Upper lobe of left lung (tissue), 4 donors: ENCODE data around the gene TM4SF20.

Source experiments
- CTCF ChIP-seq, 6 experiments: fragments of 450-650 bp in 4 of 6; fragments of 200-600 bp in 2 of 6; sonication (generic) in 2 of 6; IDR thresholded peaks; one replicate each; pipeline ENCODE4 v1.5.1; 2016 to 2019; ENCODE audit warnings: antibody characterized with exemption in 6 of 6
- POLR2A ChIP-seq, 4 donors: fragments of 450-650 bp; IDR thresholded peaks; one replicate each; pipeline ENCODE4 v1.5.1; 2016 to 2017; ENCODE audit warnings: antibody characterized with exemption in 4 of 4, mild to moderate bottlenecking in 2 of 4
- POLR2AphosphoS5 ChIP-seq, 2 donors: sonication (generic); formaldehyde crosslinking; IDR thresholded peaks; one replicate each; pipeline ENCODE4 v1.5.1; 2017; ENCODE audit warnings: antibody characterized with exemption in 2 of 2

- TF ChIP-seq CTCF (IDR thresholded peaks at IDR 0.05) (peak in 2 of 6 experiments; percentile 10 to 22), POLR2A (IDR thresholded peaks at IDR 0.05) (no peak), POLR2AphosphoS5 (IDR thresholded peaks at IDR 0.05) (no peak)
Observed at GRCh38 chr2:227404585-227405271, 25.6 kb upstream of the TM4SF20 start.
